Heart left ventricle (tissue), 16 donors: ENCODE data around the gene SYNRG. TPM values are rescaled to one million over a fixed set of nuclear protein-coding genes. Genes with fewer than 3 reads are reported as not detected.
A peak's percentile ranks its signal among the peaks of the same experiment; 100 is the strongest.

Experiments used
- ATAC-seq, 4 donors: fragments of 200-7000 bp; cut with Tn5 transposase; one replicate each; pipeline ENCODE4 v1.9.1; 2020 to 2022; ENCODE audit warnings: moderate library complexity in 4 of 4, mild to moderate bottlenecking in 3 of 4, moderate number of reproducible peaks in 1 of 4
- DNase-seq, 5 donors: peaks; one replicate each; pipeline ENCODE4 v3.0.0-alpha.2; 2020
- H3K27ac ChIP-seq, 12 donors: fragments of 200-600 bp; sonication (generic) in 4 of 12; one replicate each; pipeline versions ENCODE4 v1.5.0 to v1.8.0; 2016 to 2022; ENCODE audit warnings: mild to moderate bottlenecking in 2 of 12
- H3K27me3 ChIP-seq, 9 donors: fragments of 200-600 bp; sonication (generic) in 2 of 9; one replicate each; pipeline versions ENCODE4 v1.5.1 to v1.8.0; 2016 to 2022; ENCODE audit warnings: mild to moderate bottlenecking in 3 of 9
- H3K36me3 ChIP-seq, 9 donors: fragments of 200-600 bp; sonication (generic) in 2 of 9; one replicate each; pipeline versions ENCODE4 v1.5.0 to v1.8.0; 2018 to 2022; ENCODE audit warnings: mild to moderate bottlenecking in 2 of 9
- H3K4me1 ChIP-seq, 12 donors: fragments of 200-600 bp; sonication (generic) in 4 of 12; one replicate each; pipeline versions ENCODE4 v1.5.0 to v1.8.0; 2016 to 2022; ENCODE audit warnings: mild to moderate bottlenecking in 3 of 12
- H3K4me3 ChIP-seq, 12 donors: fragments of 200-600 bp; sonication (generic) in 4 of 12; one replicate each; pipeline versions ENCODE4 v1.5.0 to v1.8.0; 2017 to 2022; ENCODE audit warnings: mild to moderate bottlenecking in 9 of 12, moderate library complexity in 4 of 12
- H3K9me3 ChIP-seq, 12 donors: fragments of 200-600 bp; sonication (generic) in 4 of 12; one replicate each; pipeline versions ENCODE4 v1.5.0 to v1.8.0; 2016 to 2022; ENCODE audit warnings: mild to moderate bottlenecking in 1 of 12
- CTCF ChIP-seq, 12 donors: fragments of 200-600 bp; sonication (generic) in 4 of 12; IDR thresholded peaks; one replicate each; pipeline versions ENCODE4 v1.5.0 to v1.8.0; 2018 to 2022; ENCODE audit warnings: antibody characterized with exemption in 12 of 12, mild to moderate bottlenecking in 5 of 12
- POLR2A ChIP-seq, 2 donors: fragments of 450-650 bp; IDR thresholded peaks; one replicate each; pipeline ENCODE4 v1.6.1; 2017; ENCODE audit warnings: antibody characterized with exemption in 2 of 2, mild to moderate bottlenecking in 2 of 2, moderate library complexity in 2 of 2
- WGBS, 4 donors: extraction: QIAGEN DNeasy Blood & Tissue Kit in 2 of 4; methylation state at CpG; one replicate each; pipeline versions ENCODE4 v1.1.5 to v1.1.7; 2013 to 2018; 5-methylcytosine and 5-hydroxymethylcytosine counted together
- intact Hi-C, 10 donors: fragments of 100-400 bp; cut with DNase I; formaldehyde crosslinking; loops; one replicate each; pipeline versions ENCODE4 v1.11.1 to v1.14.2; 2022
- polyA plus RNA-seq, 2 donors: library from polyadenylated mRNA; stranded (reverse); fragments of 200-250 nt; gene quantifications; one replicate each; pipeline ENCODE4 v1.2.3, GENCODE V29; 2013
- total RNA-seq, 9 donors: library from RNA; depleted of rRNA in 2 of 9; stranded (reverse); fragments of >200 nt in 2 of 9; fragmentation: NEBNext Ultra II Directional in 3 of 9; extraction: Animal tissue kit (Norgen Biotek cat#: 25700) in 3 of 9; gene quantifications; one replicate each; pipeline versions ENCODE4 v1.1.0 to v1.2.4, GENCODE V29; 2016 to 2023
- donor health status: ischemic (EF 13 %, LVEDD 7.1; RV severe dilation, severe dysfunction).
- donor health status: healthy with polysubstance abuse.
- donor health status: DM: no; HTN: yes; CAD: no.
- donor health status: DM: no; HTN: no; CAD: no.
- donor health status: ischemic (EF 25% LVEDD 6.9; RV normal size, moderate dysfunction).
- donor health status: ischemic (EF 25% LVEDD 5.7; RV mildly dilated, moderate dysfunction).
- donor health status: healthy.
- donor health status: DM: yes; HTN: yes; CAD: no.
- donor health status: ischemic (EF 35%, LVEDD 5.7; RV mildly dilated, moderate dysfunction).
- donor health status: nonischemic (EF 11% LVEDD 7.7; RV severe dilation, severe dysfunction).
- donor health status: DM: yes; HTN: yes; CAD: no.
- donor health status: PGD.
- donor health status: ischemic (EF 29% LVEDD 5.4; RV normal size, mild dysfunction).
- donor health status: nonischemic (EF 23%, LVEDD 6.1; RV moderate dilation, normal function).

The SYNRG gene
- total and polyA plus RNA-seq, 11 donors, result 5.7 to 52.4 (median 30.1) TPM

GRCh38 chr17:37650419-37651003 lies 41.3 kb upstream of the SYNRG start:
- no peaks in the 10 kb centered on the region for H3K9me3 ChIP-seq
- 53 to 58% (median 57%) methylated on average over 6 of the region's 6 CpGs for WGBS, 4 donors
- intact Hi-C loops, result loop anchor here in 7 of 10 donors (2.0 to 10.0 kb wide), 5 partner anchors 120 to 167 kb away; no protein-coding TSS in a partner anchor
- ATAC-seq (peak in 1 of 4 donors; percentile 66), DNase-seq (no peak)
- no peaks in the 10 kb centered on the region for H3K36me3 ChIP-seq
- peaks cover 0 to 36% (median 0%) of the 10 kb centered on the region in 9 donors for H3K27me3 ChIP-seq
- no peak overlapping the region for H3K27ac ChIP-seq
- H3K4me1 ChIP-seq, result peaks cover 0 to 19% (median 0%) of the 10 kb centered on the region in 12 donors
- no peak overlapping the region for H3K4me3 ChIP-seq
- TF ChIP-seq POLR2A (IDR thresholded peaks at IDR 0.05) (no peak), CTCF (IDR thresholded peaks at IDR 0.05) (peak in 9 of 12 donors; percentile 17 to 50 (median 42))

- peaks cover 0 to 26% (median 6%) of the 10 kb centered on the region in 12 donors for H3K4me1 ChIP-seq
- TF ChIP-seq POLR2A (IDR thresholded peaks at IDR 0.05) (no peak), CTCF (IDR thresholded peaks at IDR 0.05) (no peak)
- no peak for DNase-seq
- H3K27me3 ChIP-seq, result peaks cover 0 to 36% (median 0%) of the 10 kb centered on the region in 9 donors
- intact Hi-C loops, result loop anchor here in 4 of 10 donors (2.0 to 10.0 kb wide), 4 partner anchors 122 to 176 kb away; no protein-coding TSS in a partner anchor
- 39 to 47% (median 43%) methylated on average over 2 of the region's 2 CpGs for WGBS, 4 donors
- H3K36me3 ChIP-seq, result no peaks in the 10 kb centered on the region
- H3K4me3 ChIP-seq, result no peak overlapping the region
- H3K9me3 ChIP-seq, result no peaks in the 10 kb centered on the region
- peak overlapping the region in 3 of 12 donors; percentile 12 to 72 (median 49) for H3K27ac ChIP-seq
- ATAC-seq, result no peak
Observed at GRCh38 chr17:37648555-37648954, 39.3 kb upstream of the SYNRG start.

- H3K9me3 ChIP-seq, result no peaks in the 10 kb centered on the region
- peaks cover 0 to 26% (median 7%) of the 10 kb centered on the region in 12 donors for H3K4me1 ChIP-seq
- no peaks in the 10 kb centered on the region for H3K36me3 ChIP-seq
- H3K27ac ChIP-seq, result no peak overlapping the region
- peaks cover 0 to 36% (median 0%) of the 10 kb centered on the region in 9 donors for H3K27me3 ChIP-seq
- H3K4me3 ChIP-seq, result no peak overlapping the region
- TF ChIP-seq CTCF (IDR thresholded peaks at IDR 0.05), result no peak
- no peak for TF ChIP-seq POLR2A (IDR thresholded peaks at IDR 0.05)
- WGBS, 4 donors, result 65 to 72% (median 69%) methylated on average over 1 of the region's 1 CpG
- intact Hi-C loops, result loop anchor here in 4 of 10 donors (2.0 to 10.0 kb wide), 4 partner anchors 123 to 177 kb away; no protein-coding TSS in a partner anchor
- no peak for ATAC-seq
- no peak for DNase-seq
Observed at GRCh38 chr17:37647856-37648255, 38.6 kb upstream of the SYNRG start.

GRCh38 chr17:37643869-37644268 lies 34.7 kb upstream of the SYNRG start:
- DNase-seq, result no peak
- TF ChIP-seq POLR2A (IDR thresholded peaks at IDR 0.05) (no peak), CTCF (IDR thresholded peaks at IDR 0.05) (no peak)
- no peaks in the 10 kb centered on the region for H3K9me3 ChIP-seq
- H3K4me3 ChIP-seq, result peak overlapping the region in 11 of 12 donors; percentile 69 to 97 (median 80)
- peak overlapping the region in 11 of 12 donors; percentile 79 to 94 (median 87) for H3K27ac ChIP-seq
- intact Hi-C loops, result loop anchor here in 1 of 10 donors (10.0 kb wide), 1 partner anchor 181 kb away; no protein-coding TSS in a partner anchor
- H3K36me3 ChIP-seq, result peaks cover 0 to 30% (median 26%) of the 10 kb centered on the region in 9 donors
- H3K27me3 ChIP-seq, result peaks cover 0 to 16% (median 0%) of the 10 kb centered on the region in 9 donors
- peaks cover 0 to 45% (median 24%) of the 10 kb centered on the region in 12 donors for H3K4me1 ChIP-seq
- ATAC-seq, result no peak
- 4 to 5% (median 5%) methylated on average over 3 of the region's 3 CpGs for WGBS, 4 donors
